Hippocampal formation (tissue), 2 donors: Measurements from ENCODE around the gene LMOD1.

ENCODE experiments used
- DNase-seq, 2 donors: peaks; one replicate each; lab custom pipeline; 2025; lab: John Stamatoyannopoulos, UW

Gene LMOD1

DNA sequence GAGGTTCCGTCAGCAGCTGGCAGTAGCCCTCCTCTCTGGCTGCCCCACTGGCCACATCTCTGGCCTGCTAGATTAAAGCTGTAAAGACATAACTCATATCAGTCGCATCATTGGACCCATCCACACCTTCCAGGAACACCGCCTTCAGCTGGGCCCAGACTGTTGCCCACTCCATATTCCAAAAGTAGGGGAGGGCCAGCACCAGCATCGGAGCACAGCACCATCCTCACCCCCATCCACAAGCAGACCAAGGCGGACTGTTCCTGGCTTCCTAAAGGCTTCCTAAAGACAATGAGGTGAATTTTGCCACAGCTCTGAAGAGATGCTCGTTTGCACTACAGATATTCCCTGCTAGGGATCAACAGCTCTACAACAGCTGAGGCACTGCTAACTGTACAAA, 54.1 kb downstream of the LMOD1 start:
- DNase-seq, result no peak

GRCh38 chr1:201891451-201892045, 54.8 kb downstream of the LMOD1 start:
- no peak for DNase-seq

DNA sequence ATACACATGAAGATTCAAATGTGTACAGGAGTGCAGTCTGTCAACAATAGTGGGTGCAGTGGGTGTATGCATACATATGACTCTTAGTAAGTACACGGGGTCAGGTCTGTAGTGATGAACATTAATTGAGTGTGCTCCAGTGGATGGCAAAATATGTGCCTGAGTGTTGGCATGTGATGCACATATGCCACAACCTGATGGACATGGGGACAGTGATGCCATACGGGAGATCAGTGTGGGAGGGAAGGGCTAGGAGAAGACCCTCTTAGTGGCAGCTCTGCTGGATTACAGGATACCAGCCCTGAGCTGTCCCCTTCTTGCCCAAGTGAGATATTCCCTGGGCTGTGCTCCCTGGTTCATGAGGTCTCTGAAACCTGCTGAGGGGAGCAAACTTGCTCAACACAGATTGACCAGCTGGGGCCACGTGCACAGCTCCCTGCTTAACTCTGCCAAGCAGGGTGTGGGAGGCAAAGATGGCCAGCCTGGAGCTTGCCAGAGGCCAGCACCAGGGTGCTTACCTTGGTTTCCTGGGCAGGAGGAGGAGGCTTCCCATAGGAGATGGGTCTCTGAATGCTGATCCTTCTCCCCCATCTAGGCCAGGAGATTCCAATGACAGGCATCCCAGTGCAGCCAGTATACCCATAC, 55.4 kb downstream of the LMOD1 start:
- DNase-seq, result no peak

DNA sequence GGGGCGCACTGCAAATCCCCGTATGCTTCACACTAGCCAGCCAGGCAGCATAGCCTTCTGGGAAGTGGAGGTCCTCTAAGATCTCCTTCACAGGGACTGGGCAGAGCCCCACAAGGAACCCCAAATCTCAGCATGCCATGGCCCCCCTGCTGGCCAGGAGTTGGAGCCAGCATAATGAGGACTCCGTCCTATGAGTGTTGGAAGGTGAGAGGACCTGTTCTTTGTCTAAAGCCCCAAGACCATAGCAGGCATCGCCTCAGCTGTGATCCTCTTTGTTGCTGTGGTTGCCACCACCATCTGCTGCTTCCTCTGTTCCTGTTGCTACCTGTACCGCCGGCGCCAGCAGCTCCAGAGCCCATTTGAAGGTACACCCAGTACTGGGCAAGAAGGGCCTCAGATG, 56.1 kb downstream of the LMOD1 start:
- DNase-seq, result no peak

DNA sequence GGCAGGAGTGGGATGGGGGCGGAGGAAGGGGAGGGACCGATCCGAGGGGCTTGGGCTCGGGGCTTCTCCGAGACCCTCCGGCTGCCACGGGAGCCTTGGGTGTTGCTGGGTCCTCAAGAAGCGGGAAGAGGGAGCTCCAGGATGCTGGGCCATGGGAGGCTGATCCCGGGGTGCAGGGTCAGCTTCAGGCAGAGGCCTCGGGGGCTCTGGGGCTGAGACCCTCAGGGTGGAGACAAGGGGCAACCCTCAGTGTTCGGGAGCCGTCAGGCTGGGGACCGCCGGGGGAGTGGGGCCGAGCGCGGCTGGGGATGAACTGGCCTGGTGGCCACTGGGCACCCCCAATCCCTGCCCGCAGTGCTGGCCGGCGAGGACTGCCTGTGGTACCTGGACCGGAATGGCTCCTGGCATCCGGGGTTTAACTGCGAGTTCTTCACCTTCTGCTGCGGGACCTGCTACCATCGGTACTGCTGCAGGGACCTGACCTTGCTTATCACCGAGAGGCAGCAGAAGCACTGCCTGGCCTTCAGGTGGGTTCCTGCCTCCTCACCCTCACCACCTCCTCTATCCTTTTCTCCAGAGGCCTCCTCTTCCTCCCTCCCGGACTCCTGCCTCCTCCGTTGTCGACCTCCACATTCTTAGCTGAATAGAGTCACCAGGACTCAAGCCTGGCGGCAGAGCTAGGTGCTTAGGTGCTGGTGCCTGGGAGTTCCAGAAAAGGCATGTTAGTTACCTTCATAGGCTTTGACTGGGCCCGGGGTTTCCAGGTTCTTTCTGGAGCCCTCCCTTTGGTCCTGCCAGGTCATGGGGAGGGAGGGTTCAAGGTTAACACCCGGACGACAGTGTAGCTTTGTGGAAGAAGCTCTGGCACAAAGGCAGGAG, 57.0 kb downstream of the LMOD1 start:
- no peak for DNase-seq

DNA sequence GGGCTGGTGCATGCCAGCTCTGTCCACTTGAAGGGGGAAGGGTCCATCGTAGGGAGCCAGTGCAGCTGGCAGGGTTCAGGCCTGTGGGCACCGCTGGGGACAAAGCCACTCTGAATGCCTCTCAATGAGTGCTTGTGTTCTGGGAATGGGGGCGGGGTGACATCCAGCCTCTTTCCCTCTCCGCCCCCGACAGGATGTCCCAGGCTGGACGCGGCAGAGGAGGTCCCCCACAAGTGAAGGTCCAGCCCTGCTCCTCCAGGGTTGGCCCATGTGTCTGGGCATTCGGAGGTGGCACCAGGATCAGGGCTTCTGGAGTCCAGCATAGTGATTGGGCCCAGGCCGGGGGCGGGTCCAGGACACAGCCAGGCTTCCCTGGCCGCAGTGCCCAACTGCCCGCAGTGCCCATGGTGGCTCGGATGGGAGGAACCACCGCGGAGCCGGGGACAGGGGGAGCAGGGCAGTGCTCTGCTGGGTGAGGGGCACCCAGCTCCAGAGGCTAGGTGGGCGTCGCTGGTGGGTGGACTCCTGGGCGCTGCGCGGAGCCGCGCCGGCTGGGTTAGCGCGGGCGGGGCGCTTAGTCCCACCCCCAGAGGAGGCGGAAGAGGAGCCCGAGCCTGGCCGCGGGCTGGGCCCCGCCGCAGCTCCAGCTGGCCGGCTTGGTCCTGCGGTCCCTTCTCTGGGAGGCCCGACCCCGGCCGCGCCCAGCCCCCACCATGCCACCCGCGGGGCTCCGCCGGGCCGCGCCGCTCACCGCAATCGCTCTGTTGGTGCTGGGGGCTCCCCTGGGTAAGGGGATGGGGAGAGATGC, 57.9 kb downstream of the LMOD1 start, which contains the start of gene SHISA4:
TSS of gene SHISA4 (plus strand) at position 617 of the 808 bp plus-strand sequence. CDS start at position 714, 97 bp downstream.
- peak; percentile 96 to 97 for DNase-seq

- DNase-seq, result no peak
Measured at GRCh38 chr1:201887116-201887866, 59.1 kb downstream of the LMOD1 start.

DNA sequence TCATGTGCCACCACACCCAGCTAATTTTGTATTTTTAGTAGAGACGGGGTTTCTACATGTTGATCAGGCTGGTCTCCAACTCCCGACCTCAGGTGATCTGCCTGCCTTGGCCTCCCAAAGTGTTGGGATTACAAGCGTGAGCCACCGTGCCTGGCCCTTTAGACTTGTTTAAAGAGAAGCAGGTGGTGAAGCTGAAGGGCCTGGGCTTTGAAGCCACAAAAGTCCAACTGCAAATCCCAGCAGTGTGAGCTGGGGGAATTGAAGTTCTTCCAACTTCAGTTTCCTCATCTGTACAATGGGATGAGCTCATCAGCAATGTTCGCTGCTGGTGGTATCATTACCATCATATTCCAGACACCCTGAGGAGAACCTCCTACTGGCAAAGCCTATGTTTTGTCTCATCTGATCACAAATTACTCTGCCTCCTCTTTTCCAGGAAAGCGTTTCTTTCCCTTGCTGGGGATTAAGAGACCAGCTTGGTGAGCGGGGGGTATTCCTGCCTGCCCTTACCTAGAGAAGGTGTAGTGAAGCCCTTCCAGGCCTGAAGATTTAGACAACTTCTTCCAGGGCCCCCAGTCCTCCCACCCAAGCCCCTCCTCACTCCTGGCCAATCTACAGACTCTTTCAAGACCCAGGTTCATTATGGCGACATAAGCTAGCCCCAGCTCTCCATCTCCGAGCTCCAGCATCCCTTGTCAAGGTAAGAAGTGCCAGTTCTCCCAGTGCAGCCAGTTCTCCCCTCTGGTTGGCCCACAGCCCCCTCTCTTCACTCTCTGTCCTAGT, 60.1 kb downstream of the LMOD1 start:
- DNase-seq, result no peak

- DNase-seq, result no peak
Measured at GRCh38 chr1:201885531-201886075, 60.7 kb downstream of the LMOD1 start.

DNA sequence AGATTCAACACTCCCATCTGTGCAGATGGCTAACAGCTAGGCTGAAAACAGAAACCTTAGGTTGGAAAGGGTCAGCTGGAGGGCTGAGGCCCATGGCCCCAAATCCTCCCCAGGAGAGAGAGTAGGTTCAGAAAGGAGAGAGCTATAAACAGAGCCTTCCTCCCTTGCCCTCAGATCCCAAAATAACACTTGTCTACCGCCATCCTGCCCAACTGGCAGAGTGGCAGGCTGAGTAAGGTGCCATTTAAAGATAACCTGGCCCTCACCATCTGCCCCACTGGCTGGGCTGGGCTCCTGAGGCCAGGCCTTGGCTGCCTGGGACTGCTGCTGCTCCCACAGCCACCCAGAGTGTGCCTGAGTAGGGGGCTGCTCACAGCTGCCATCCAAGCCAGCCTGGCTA, 61.9 kb downstream of the LMOD1 start:
- DNase-seq, result no peak

DNA sequence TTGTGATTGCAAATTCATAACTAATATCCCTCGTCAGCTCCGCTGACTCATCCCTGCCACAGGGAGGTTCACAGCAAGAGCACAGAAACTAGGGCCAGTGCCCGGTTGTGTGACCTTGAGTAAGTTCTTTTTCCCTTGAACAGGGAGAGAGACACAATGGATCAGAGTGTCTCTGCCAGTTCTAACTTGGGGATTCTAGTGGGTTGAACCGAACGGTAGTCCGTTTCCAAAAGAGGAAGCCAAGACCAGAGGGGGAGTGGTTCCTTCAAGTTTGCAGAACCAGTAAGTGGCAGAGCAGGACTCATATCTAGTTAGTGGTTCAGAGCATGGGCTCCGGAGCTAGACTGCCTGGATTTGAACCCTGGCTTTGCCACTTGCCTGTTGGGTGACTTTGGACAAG, 62.6 kb downstream of the LMOD1 start:
- DNase-seq, result peak in 1 of 2 donors; percentile 54

- no peak for DNase-seq
Measured at GRCh38 chr1:201883266-201883665, 63.1 kb downstream of the LMOD1 start.

DNA sequence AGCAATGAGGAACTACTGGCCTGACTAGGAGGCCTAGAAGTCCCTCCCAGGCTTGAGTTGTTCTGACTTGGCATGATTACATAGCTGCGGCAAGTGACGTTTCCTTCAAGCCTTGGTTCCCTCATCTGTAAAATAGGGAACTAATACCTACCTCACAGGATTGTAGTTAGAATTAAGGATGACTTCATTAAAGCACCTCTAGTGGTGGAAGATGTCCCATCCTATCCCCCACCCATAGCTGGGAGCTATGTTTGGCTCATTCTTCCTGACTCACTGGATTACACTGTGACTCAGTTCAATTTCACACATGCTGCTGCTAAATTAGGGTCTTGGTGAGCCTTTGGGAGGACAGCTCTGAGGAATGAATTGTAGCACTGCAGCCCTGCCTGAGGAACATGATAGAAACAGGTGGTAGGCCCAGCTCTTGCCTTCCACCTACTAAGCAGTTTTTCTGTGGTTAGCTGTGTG, 63.6 kb downstream of the LMOD1 start:
- peak in 1 of 2 donors; percentile 64 for DNase-seq

- DNase-seq, result no peak
Measured at GRCh38 chr1:201881617-201882016, 64.7 kb downstream of the LMOD1 start.

DNA sequence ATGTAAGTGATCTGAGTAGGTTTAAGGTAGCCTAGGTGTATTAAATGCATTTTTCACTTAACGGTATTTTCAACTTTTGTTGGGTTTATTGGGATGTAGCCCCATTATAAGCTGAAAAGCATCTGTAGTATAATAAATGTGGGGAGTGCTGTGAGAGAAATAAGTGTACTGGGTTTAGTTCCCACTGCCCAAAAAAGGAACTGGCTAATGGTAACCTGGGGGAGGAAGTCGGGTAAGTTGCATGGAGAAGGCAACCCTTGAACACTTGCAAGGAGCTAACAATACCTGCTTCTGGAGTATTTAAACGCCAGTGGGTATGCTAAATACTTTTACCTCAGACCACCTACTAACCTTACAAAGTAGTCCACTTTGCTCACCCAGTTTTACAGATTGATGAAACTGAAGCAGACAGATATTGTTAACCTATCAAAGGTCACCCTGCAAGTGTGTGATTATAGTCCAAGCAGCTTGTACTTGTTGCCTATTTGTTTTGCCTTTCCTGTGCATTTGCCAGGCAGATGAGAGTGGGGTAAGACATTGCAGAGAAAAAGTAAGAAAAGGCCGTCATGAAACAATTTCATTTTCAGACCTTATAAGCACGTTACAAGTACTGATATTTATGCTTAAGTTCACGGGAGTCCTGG, 65.3 kb downstream of the LMOD1 start:
- DNase-seq, result no peak

DNA sequence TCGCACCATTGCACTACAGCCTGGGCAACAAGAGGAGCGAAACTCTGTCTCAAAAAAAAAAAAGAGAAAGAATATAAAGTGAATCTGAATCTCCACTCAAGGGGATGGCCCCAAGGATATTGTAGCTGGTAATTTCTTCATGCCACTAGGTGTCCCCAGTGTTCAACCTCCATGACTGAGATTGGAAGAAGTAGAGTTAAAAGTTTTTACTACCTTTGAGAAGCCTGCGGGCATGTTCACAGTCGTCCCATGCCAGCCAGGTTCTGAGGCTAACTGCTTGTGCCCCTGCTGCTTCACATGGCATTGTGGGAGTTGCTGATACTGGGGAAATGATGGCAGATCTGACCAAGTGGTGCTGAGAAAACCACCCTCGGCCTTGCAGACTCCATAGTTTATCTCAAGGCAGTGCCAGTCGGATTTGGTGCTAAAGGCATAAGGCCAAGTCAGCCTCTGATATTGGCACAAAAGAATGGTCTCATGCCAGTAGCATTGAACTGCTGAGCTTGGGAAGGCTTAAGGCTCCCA, 68.4 kb downstream of the LMOD1 start:
- peak in 1 of 2 donors; percentile 61 for DNase-seq

- DNase-seq, result peak in 1 of 2 donors; percentile 18
Measured at GRCh38 chr1:201876148-201876818, 70.1 kb downstream of the LMOD1 start.

DNA sequence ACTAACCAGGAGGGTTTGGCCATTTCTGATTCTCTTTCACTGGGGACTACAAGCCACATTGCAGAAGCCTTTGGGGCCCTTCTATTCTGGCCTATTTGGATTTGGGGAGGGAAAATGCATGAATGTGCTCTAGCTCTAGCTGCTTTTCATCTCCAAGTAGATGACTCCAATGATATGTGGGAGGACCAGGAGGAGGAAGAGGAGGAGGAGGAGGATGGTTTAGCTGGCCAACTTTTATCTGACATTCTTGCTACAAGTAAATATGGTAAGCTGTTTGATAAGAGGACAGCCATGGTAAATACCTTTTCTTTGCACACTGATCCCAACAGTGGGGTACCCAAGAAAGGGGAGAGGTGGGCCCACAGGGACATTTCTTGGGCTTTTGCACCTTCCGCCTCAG, 71.7 kb downstream of the LMOD1 start:
- DNase-seq, result no peak

- DNase-seq, result no peak
Measured at GRCh38 chr1:201870397-201870796, 76.0 kb downstream of the LMOD1 start.
